Neural cell (in vitro differentiated cells): ENCODE measurements around the gene KCTD13. TPM values are rescaled to one million over a fixed set of nuclear protein-coding genes. Genes with fewer than 3 reads are reported as not detected.

Experiments
- H2AFZ ChIP-seq: fragments of 200-600, 300-800 bp; sonication (generic), shearing (Covaris generic); 2 replicates; pipeline ENCODE4 v1.6.0; 2014; ENCODE audit warnings: low read depth, mild to moderate bottlenecking, antibody characterized with exemption, low read length, moderate library complexity
- H3F3A ChIP-seq: fragments of 200-600 bp; shearing (Covaris generic); 2 replicates; pipeline ENCODE4 v1.6.1; 2016; ENCODE audit warnings: mild to moderate bottlenecking, moderate library complexity, mixed read lengths, antibody characterized with exemption, low read length; ENCODE audit not compliant: insufficient read depth, poor library complexity, severe bottlenecking
- H3K27ac ChIP-seq: fragments of 200-600, 300-800 bp; sonication (generic), shearing (Covaris generic); 2 replicates; pipeline ENCODE4 v1.5.1; 2014; ENCODE audit warnings: mild to moderate bottlenecking, low read length, moderate library complexity
- H3K27me3 ChIP-seq: fragments of 300-800, 200-600 bp; sonication (generic), shearing (Covaris generic); 2 replicates; pipeline ENCODE4 v1.6.0; 2014; ENCODE audit warnings: mild to moderate bottlenecking, low read depth, low read length, moderate library complexity; ENCODE audit not compliant: insufficient read depth
- H3K36me3 ChIP-seq: fragments of 300-800, 200-600 bp; sonication (generic), shearing (Covaris generic); 2 replicates; pipeline ENCODE4 v1.5.1; 2014; ENCODE audit warnings: mild to moderate bottlenecking, antibody characterized with exemption, low read length, moderate library complexity; ENCODE audit not compliant: insufficient read depth
- H3K4me2 ChIP-seq: fragments of 300-800, 200-600 bp; sonication (generic), shearing (Covaris generic); 2 replicates; pipeline ENCODE4 v1.6.0; 2014; ENCODE audit warnings: mild to moderate bottlenecking, low read length
- H3K4me3 ChIP-seq: fragments of 300-800, 200-600 bp; sonication (generic), shearing (Covaris generic); 2 replicates; pipeline ENCODE4 v1.5.1; 2014; ENCODE audit warnings: mild to moderate bottlenecking, low read length, moderate library complexity
- H3K79me2 ChIP-seq: fragments of 200-600 bp; shearing (Covaris generic); replicated peaks from 2 replicates; pipeline ENCODE4 v1.6.0; 2014; ENCODE audit warnings: mild to moderate bottlenecking, low read length, moderate library complexity; ENCODE audit not compliant: insufficient read depth
- H3K9ac ChIP-seq: fragments of 300-800, 200-600 bp; sonication (generic), shearing (Covaris generic); 2 replicates; pipeline ENCODE4 v1.6.1; 2016; ENCODE audit warnings: mild to moderate bottlenecking, low read length, mixed read lengths
- H3K9me2 ChIP-seq: fragments of 200-600 bp; shearing (Covaris generic); 2 replicates; pipeline ENCODE4 v1.6.1; 2016; ENCODE audit warnings: mild to moderate bottlenecking, low read length, mixed read lengths; ENCODE audit not compliant: insufficient read depth
- H3K9me3 ChIP-seq: fragments of 200-600, 300-800 bp; sonication (generic), shearing (Covaris generic); 2 replicates; pipeline ENCODE4 v1.6.1; 2016; ENCODE audit warnings: mild to moderate bottlenecking, mixed run types, low read length, moderate library complexity, mixed read lengths
- H4K20me1 ChIP-seq: fragments of 200-600 bp; shearing (Covaris generic); 2 replicates; pipeline ENCODE4 v1.6.1; 2016; ENCODE audit warnings: mild to moderate bottlenecking, mixed run types; ENCODE audit not compliant: insufficient read depth
- CTCF ChIP-seq: fragments of 450-650 bp; IDR thresholded peaks from 2 replicates; pipeline ENCODE4 v1.5.1; 2014; ENCODE audit warnings: antibody characterized with exemption, mild to moderate bottlenecking, moderate library complexity; ENCODE audit not compliant: poor library complexity, severe bottlenecking
- EP300 ChIP-seq: fragments of 450-650 bp; conservative IDR thresholded peaks from 2 replicates; pipeline ENCODE4 v1.6.1; 2014; ENCODE audit warnings: antibody characterized with exemption, mild to moderate bottlenecking, moderate library complexity; ENCODE audit not compliant: poor library complexity, severe bottlenecking
- EZH2 ChIP-seq: fragments of 200-600, 300-800 bp; shearing (Covaris generic), sonication (generic); IDR thresholded peaks from 2 replicates; pipeline ENCODE4 v1.6.1; 2014; ENCODE audit warnings: antibody characterized with exemption, low read length, borderline replicate concordance, mild to moderate bottlenecking; ENCODE audit not compliant: insufficient read depth, poor library complexity, severe bottlenecking
- MXI1 ChIP-seq: fragments of 450-650 bp; conservative IDR thresholded peaks from 2 replicates; pipeline ENCODE4 v1.6.1; 2014; ENCODE audit warnings: antibody characterized with exemption, mild to moderate bottlenecking; ENCODE audit not compliant: poor library complexity, severe bottlenecking
- POLR2AphosphoS5 ChIP-seq: IDR thresholded peaks from 2 replicates; pipeline ENCODE4 v1.6.1; 2012
- RAD21 ChIP-seq: fragments of 450-650 bp; conservative IDR thresholded peaks from 2 replicates; pipeline ENCODE4 v1.6.1; 2014; ENCODE audit warnings: antibody characterized with exemption, mild to moderate bottlenecking, moderate library complexity
- REST ChIP-seq: IDR thresholded peaks from 2 replicates; pipeline ENCODE4 v1.6.1; 2012; ENCODE audit warnings: borderline replicate concordance
- SMC3 ChIP-seq: fragments of 450-650 bp; conservative IDR thresholded peaks from 2 replicates; pipeline ENCODE4 v1.6.1; 2014; ENCODE audit warnings: antibody characterized with exemption, mild to moderate bottlenecking, moderate library complexity; ENCODE audit not compliant: poor library complexity
- TAF1 ChIP-seq: IDR thresholded peaks from 2 replicates; pipeline ENCODE4 v1.6.1; 2012; ENCODE audit warnings: low read depth
- polyA plus RNA-seq: library from polyadenylated mRNA; depleted of rRNA; stranded (reverse); fragments of >200 nt; gene quantifications from 2 replicates; pipeline ENCODE4 v1.2.3, GENCODE V29; 2014

The KCTD13 gene
- polyA plus RNA-seq, 1 donor from 2014 or later: 55.0 TPM

DNA sequence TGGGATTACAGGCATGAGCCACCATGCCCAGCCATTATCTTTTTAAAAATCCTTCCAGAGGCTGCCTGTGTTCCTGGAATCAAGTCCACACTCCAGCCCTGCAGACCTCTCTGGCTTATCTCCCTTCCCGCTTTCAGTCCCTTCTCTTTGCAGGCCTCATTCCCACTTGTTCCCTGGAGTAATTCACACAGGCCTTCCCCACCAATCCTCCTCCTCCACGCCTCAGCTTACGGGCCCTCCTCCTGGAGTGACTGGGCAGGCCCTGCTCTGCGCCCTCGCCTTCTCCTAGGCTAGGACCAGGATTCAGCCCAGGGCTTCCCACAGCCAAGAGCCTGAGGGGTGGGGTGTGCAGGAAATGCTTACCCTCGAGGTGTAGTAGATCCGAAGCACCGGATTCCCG lies 65.8 kb downstream of the KCTD13 start:
- no peak overlapping the region for H3K4me2 ChIP-seq
- no peaks in the 10 kb centered on the region for H3K9me3 ChIP-seq
- no peaks in the 10 kb centered on the region for H3K36me3 ChIP-seq
- H3K9me2 ChIP-seq: no peaks in the 10 kb centered on the region
- no peak overlapping the region for H2AFZ ChIP-seq
- H3K9ac ChIP-seq: no peak overlapping the region
- no peak overlapping the region for H3K4me3 ChIP-seq
- no peaks in the 10 kb centered on the region for H3K27me3 ChIP-seq
- peaks cover 6% of the 10 kb centered on the region for H3K79me2 ChIP-seq
- H3F3A ChIP-seq: no peaks in the 10 kb centered on the region
- TF ChIP-seq SMC3: no peak
- TF ChIP-seq POLR2AphosphoS5: no peak
- TF ChIP-seq MXI1: no peak
- no peak for TF ChIP-seq EP300
- no peak for TF ChIP-seq REST
- TF ChIP-seq TAF1: no peak
- TF ChIP-seq CTCF: no peak
- TF ChIP-seq EZH2: no peak
- no peak for TF ChIP-seq RAD21
- no peaks in the 10 kb centered on the region for H4K20me1 ChIP-seq
- no peak overlapping the region for H3K27ac ChIP-seq

- Histone ChIP-seq H3K9me2 (no peaks in the 10 kb centered on the region), H3K9ac (no peak overlapping the region), H3K36me3 (no peaks in the 10 kb centered on the region), H3K9me3 (no peaks in the 10 kb centered on the region), H3K27me3 (no peaks in the 10 kb centered on the region), H4K20me1 (no peaks in the 10 kb centered on the region), H3K79me2 (peaks cover 6% of the 10 kb centered on the region), H3F3A (no peaks in the 10 kb centered on the region), H3K4me2 (no peak overlapping the region), H3K4me3 (no peak overlapping the region), H2AFZ (no peak overlapping the region), H3K27ac (no peak overlapping the region)
- no peak for TF ChIP-seq MXI1
- no peak for TF ChIP-seq EZH2
- TF ChIP-seq SMC3: no peak
- TF ChIP-seq EP300: no peak
- TF ChIP-seq RAD21: no peak
- no peak for TF ChIP-seq TAF1
- TF ChIP-seq CTCF: no peak
- no peak for TF ChIP-seq REST
- TF ChIP-seq POLR2AphosphoS5: no peak
Observed at GRCh38 chr16:29858974-29859373, 67.1 kb downstream of the KCTD13 start.
